PC-3 (cell line): Measurements from ENCODE around the gene SAP25. TPM values are rescaled to one million over a fixed set of nuclear protein-coding genes. Genes with fewer than 3 reads are reported as not detected.
A peak's percentile ranks its signal among the peaks of the same experiment; 100 is the strongest.

Source experiments
- ATAC-seq: fragments of 200-7000 bp; cut with Tn5 transposase; 2 replicates; pipeline ENCODE4 v1.9.1; 2020; ENCODE audit warnings: mild to moderate bottlenecking, moderate library complexity
- BruUV-seq: library from RNA; stranded (reverse); fragments of 400-500 nt; replicated peaks from 2 replicates; lab custom pipeline; 2021; lab: Mats Ljungman, UMichigan
- CTCF ChIA-PET: fragments of 300-600 bp; sonication (Branson Sonifier 250); formaldehyde crosslinking; loops from one replicate; lab custom pipeline; 2022; ENCODE audit warnings: antibody characterized with exemption; lab: Charles Lee
- POLR2A ChIA-PET: fragments of 300-600 bp; sonication (Branson Sonifier 250); formaldehyde crosslinking; loops from one replicate; lab custom pipeline; 2022; ENCODE audit warnings: antibody characterized with exemption; ENCODE audit not compliant: unreplicated experiment; lab: Charles Lee
- DNase-seq: peaks from one replicate; pipeline ENCODE4 v3.0.0-alpha.2; 2015
- H2AFZ ChIP-seq: fragments of 300-600 bp; sonication (generic); 2 replicates; pipeline ENCODE4 v1.6.0; 2016; ENCODE audit warnings: antibody characterized with exemption, low read length
- H3F3A ChIP-seq: fragments of 300-600 bp; sonication (generic); one replicate; pipeline ENCODE4 v1.6.0; 2017; ENCODE audit warnings: antibody characterized with exemption, low read length, control low read depth, mild to moderate bottlenecking; ENCODE audit not compliant: unreplicated experiment
- H3K27ac ChIP-seq: fragments of 300-600 bp; sonication (generic); 2 replicates; pipeline ENCODE4 v1.5.1; 2016; ENCODE audit warnings: mild to moderate bottlenecking, low read length
- H3K27me3 ChIP-seq: fragments of 300-600 bp; sonication (generic); 2 replicates; pipeline ENCODE4 v1.6.1; 2016; ENCODE audit warnings: low read length, mixed read lengths
- H3K36me3 ChIP-seq: fragments of 300-600 bp; sonication (generic); 2 replicates; pipeline ENCODE4 v1.6.1; 2016; ENCODE audit warnings: low read depth, mixed run types, low read length, mixed read lengths
- H3K4me1 ChIP-seq: fragments of 300-600 bp; sonication (generic); 2 replicates; pipeline ENCODE4 v1.5.1; 2016; ENCODE audit warnings: low read length; ENCODE audit not compliant: insufficient read depth
- H3K4me2 ChIP-seq: fragments of 300-600 bp; sonication (generic); 2 replicates; pipeline ENCODE4 v1.6.0; 2016; ENCODE audit warnings: low read length
- H3K4me3 ChIP-seq: fragments of 300-600 bp; sonication (generic); 2 replicates; pipeline ENCODE4 v1.5.1; 2016; ENCODE audit warnings: mild to moderate bottlenecking, low read length, mixed read lengths
- H3K79me2 ChIP-seq: fragments of 300-600 bp; sonication (generic); 2 replicates; pipeline ENCODE4 v1.6.1; 2017; ENCODE audit warnings: low read length, mixed read lengths
- H3K9ac ChIP-seq: fragments of 300-600 bp; sonication (generic); 2 replicates; pipeline ENCODE4 v1.6.0; 2016; ENCODE audit warnings: mild to moderate bottlenecking, low read length
- H3K9me2 ChIP-seq: fragments of 300-600 bp; sonication (generic); replicated peaks from 2 replicates; pipeline ENCODE4 v1.6.1; 2016; ENCODE audit warnings: mixed run types, low read length, mixed read lengths
- H3K9me3 ChIP-seq: fragments of 300-600 bp; sonication (generic); 2 replicates; pipeline ENCODE4 v1.6.1; 2016; ENCODE audit warnings: low read length, mixed read lengths
- H4K20me1 ChIP-seq: fragments of 300-600 bp; sonication (generic); 2 replicates; pipeline ENCODE4 v1.6.1; 2016; ENCODE audit warnings: low read length, mixed read lengths
- EZH2 ChIP-seq: fragments of 300-600 bp; sonication (generic); IDR thresholded peaks from one replicate; pipeline ENCODE4 v1.6.1; 2017; ENCODE audit warnings: antibody characterized with exemption, mild to moderate bottlenecking, low read length; ENCODE audit not compliant: unreplicated experiment
- EZH2phosphoT487 ChIP-seq: fragments of 300-600 bp; sonication (generic); IDR thresholded peaks from 2 replicates; pipeline ENCODE4 v1.6.1; 2018; ENCODE audit warnings: mild to moderate bottlenecking, antibody characterized with exemption, low read length, borderline replicate concordance
- intact Hi-C: fragments of 100-400 bp; cut with micrococcal nuclease; formaldehyde crosslinking; loops from 2 replicates; pipeline ENCODE4 v1.9.0; 2023
- total RNA-seq: library from RNA; depleted of rRNA; stranded (reverse); fragments of >200 nt; gene quantifications from 2 replicates; pipeline ENCODE4 v1.2.3, GENCODE V29; 2014
- TF ChIP-seq, protein P1 (sequence below): fragments of 300-600 bp; sonication (generic); conservative IDR thresholded peaks from 2 replicates; pipeline ENCODE4 v1.5.1; 2017; ENCODE audit warnings: antibody characterized with exemption, low read depth, mild to moderate bottlenecking, low read length

The SAP25 gene
- total RNA-seq, 1 experiment from 2014 or later: 0.22 TPM

DNA sequence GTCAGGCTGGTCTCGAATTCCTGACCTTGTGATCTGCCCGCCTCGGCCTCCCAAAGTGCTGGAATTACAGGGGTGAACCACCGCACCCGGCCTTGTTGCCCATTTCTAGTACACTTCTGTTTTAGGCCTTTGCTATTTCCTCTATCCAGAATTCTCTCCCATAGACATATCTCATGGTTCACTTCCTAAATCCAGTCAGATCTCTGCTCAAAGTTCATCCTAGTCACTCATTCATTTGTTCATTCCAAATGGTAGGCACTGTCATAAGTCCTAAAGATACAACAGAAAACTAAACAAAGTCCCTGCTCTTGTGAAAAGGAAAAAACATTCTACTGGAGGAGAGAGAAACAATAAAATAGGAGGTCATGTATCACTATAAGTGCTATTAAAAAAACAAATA lies 36.3 kb upstream of the SAP25 start:
- H2AFZ ChIP-seq: no peak overlapping the region
- H3K9me2 ChIP-seq: no peaks in the 10 kb centered on the region
- no peaks in the 10 kb centered on the region for H4K20me1 ChIP-seq
- DNase-seq (no peak), ATAC-seq (no peak)
- H3K27me3 ChIP-seq: no peaks in the 10 kb centered on the region
- H3K4me1 ChIP-seq: peaks cover 23% of the 10 kb centered on the region
- H3K4me3 ChIP-seq: no peak overlapping the region
- H3K36me3 ChIP-seq: no peaks in the 10 kb centered on the region
- CTCF ChIA-PET: no interaction called here
- H3K79me2 ChIP-seq: no peaks in the 10 kb centered on the region
- no peaks in the 10 kb centered on the region for H3K9me3 ChIP-seq
- no peak overlapping the region for H3K4me2 ChIP-seq
- H3F3A ChIP-seq: no peaks in the 10 kb centered on the region
- no peak overlapping the region for H3K27ac ChIP-seq
- intact Hi-C loops: no loop called here
- TF ChIP-seq, protein P1, sequence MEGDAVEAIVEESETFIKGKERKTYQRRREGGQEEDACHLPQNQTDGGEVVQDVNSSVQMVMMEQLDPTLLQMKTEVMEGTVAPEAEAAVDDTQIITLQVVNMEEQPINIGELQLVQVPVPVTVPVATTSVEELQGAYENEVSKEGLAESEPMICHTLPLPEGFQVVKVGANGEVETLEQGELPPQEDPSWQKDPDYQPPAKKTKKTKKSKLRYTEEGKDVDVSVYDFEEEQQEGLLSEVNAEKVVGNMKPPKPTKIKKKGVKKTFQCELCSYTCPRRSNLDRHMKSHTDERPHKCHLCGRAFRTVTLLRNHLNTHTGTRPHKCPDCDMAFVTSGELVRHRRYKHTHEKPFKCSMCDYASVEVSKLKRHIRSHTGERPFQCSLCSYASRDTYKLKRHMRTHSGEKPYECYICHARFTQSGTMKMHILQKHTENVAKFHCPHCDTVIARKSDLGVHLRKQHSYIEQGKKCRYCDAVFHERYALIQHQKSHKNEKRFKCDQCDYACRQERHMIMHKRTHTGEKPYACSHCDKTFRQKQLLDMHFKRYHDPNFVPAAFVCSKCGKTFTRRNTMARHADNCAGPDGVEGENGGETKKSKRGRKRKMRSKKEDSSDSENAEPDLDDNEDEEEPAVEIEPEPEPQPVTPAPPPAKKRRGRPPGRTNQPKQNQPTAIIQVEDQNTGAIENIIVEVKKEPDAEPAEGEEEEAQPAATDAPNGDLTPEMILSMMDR: no peak
- TF ChIP-seq EZH2phosphoT487: no peak
- no peak for TF ChIP-seq EZH2
- BruUV-seq: no TSS peak
- POLR2A ChIA-PET: no interaction called here
- no peak overlapping the region for H3K9ac ChIP-seq

DNA sequence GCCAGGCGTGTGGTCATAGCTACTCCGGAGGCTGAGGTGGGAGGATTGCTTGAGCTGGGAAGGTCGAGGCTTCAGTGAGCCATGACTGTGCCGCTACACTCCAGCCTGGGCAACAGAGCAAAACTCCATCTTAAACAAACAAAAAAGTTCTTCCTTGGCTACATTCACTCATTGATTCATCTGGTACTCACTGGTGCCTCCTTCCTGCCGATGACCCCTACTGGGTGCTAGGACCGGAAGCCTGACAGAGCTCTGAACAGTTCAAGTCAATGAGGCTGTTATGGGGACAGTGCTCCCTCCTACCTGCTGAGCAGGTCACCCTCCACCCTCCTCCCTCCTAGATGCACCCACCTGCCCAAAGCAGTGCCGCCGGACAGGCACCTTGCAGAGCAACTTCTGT lies 33.4 kb upstream of the SAP25 start:
- Histone ChIP-seq H3K9me3 (no peaks in the 10 kb centered on the region), H4K20me1 (no peaks in the 10 kb centered on the region), H3K9ac (no peak overlapping the region), H3K4me3 (no peak overlapping the region), H3K36me3 (no peaks in the 10 kb centered on the region), H3K79me2 (no peaks in the 10 kb centered on the region), H3K4me2 (no peak overlapping the region), H3K27me3 (no peaks in the 10 kb centered on the region), H3K4me1 (peaks cover 24% of the 10 kb centered on the region), H3K9me2 (no peaks in the 10 kb centered on the region), H2AFZ (no peak overlapping the region), H3F3A (no peaks in the 10 kb centered on the region), H3K27ac (no peak overlapping the region)
- ATAC-seq (peak; percentile 2; the same call in 1 of the 2 replicates), DNase-seq (peak; percentile 69)
- ChIA-PET CTCF (no interaction called here), POLR2A (interaction anchor here (0.6 kb wide), 2 partner anchors 10 to 19 kb away, joined by 3 to 42 read pairs; no protein-coding TSS in a partner anchor)
- no TSS peak for BruUV-seq
- TF ChIP-seq, protein P1: no peak
- TF ChIP-seq EZH2 (no peak), EZH2phosphoT487 (no peak)
- intact Hi-C loops: no loop called here

DNA sequence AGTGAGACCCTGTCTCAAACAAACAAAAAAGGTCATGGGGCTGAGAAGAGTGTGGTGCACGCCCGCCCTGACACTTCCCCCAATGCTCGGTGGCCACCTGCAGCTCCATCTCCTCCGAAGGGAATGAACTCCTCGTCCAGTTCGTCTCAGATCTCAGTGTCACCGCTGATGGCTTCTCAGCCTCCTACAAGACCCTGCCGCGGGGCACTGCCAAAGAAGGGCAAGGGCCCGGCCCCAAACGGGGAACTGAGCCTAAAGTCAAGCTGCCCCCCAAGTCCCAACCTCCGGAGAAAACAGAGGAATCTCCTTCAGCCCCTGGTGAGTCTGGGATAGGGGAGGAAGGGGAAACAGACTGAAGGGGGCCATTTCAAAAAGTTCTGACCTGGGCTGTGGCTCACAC lies 32.6 kb upstream of the SAP25 start:
- no peaks in the 10 kb centered on the region for H3K79me2 ChIP-seq
- no peaks in the 10 kb centered on the region for H3K36me3 ChIP-seq
- no peaks in the 10 kb centered on the region for H4K20me1 ChIP-seq
- no peak overlapping the region for H3K9ac ChIP-seq
- H3K9me2 ChIP-seq: no peaks in the 10 kb centered on the region
- POLR2A ChIA-PET: interaction anchor here (0.6 kb wide), 2 partner anchors 9 to 283 kb away, joined by 4 to 42 read pairs; partner anchors contain the start of gene UFSP1
- no peaks in the 10 kb centered on the region for H3K27me3 ChIP-seq
- DNase-seq (no peak), ATAC-seq (no peak)
- H3K4me1 ChIP-seq: peaks cover 24% of the 10 kb centered on the region
- no peaks in the 10 kb centered on the region for H3K9me3 ChIP-seq
- intact Hi-C loops: no loop called here
- no peak overlapping the region for H3K4me2 ChIP-seq
- TF ChIP-seq EZH2 (no peak), EZH2phosphoT487 (no peak)
- TF ChIP-seq, protein P1: no peak
- H3K4me3 ChIP-seq: no peak overlapping the region
- CTCF ChIA-PET: no interaction called here
- no peak overlapping the region for H3K27ac ChIP-seq
- no TSS peak for BruUV-seq
- H2AFZ ChIP-seq: no peak overlapping the region
- H3F3A ChIP-seq: no peaks in the 10 kb centered on the region
